K562 treated with DMSO at 1 percent for 12 hours (cell line): ENCODE data around the gene FAM47E. TPM values are rescaled to one million over a fixed set of nuclear protein-coding genes. Genes with fewer than 3 reads are reported as not detected.

Source experiments
- total RNA-seq: library from RNA; unstranded; fragments of 300-600 nt; gene quantifications from 2 replicates; pipeline ENCODE4 v1.2.3, GENCODE V29; 2022; ENCODE audit not compliant: insufficient read depth

The FAM47E gene
- 9.7 and 15.2 TPM in 2 replicates for total RNA-seq

GRCh38 chr4:76251441-76252270 lies at the start of gene FAM47E:
FAM47E (plus strand) TSS chr4:76251721; CDS start chr4:76251747, 26 bp downstream.

GRCh38 chr4:76213415-76214176 lies 37.9 kb upstream of the FAM47E start, which contains the start of gene SCARB2:
SCARB2 (minus strand) TSS chr4:76213824; CDS start chr4:76213543, 281 bp downstream.

GRCh38 chr4:76305971-76306881 lies 54.7 kb downstream of the FAM47E start, which contains the start of gene STBD1:
STBD1 (plus strand) TSS chr4:76306733; CDS start chr4:76306770, 37 bp downstream.

Other genes starting within 250 kb of the FAM47E start
- gene CXCL9, start 244.2 kb upstream of the FAM47E start, total RNA-seq = not detected in 2 replicates
- gene CXCL10, start 228.2 kb upstream of the FAM47E start, total RNA-seq = 4.0 and 10.2 TPM in 2 replicates
- 7.9 and 20.8 TPM in 2 replicates for gene CXCL11, start 215.7 kb upstream of the FAM47E start, total RNA-seq
- gene ART3, start 177.0 kb upstream of the FAM47E start, total RNA-seq = 1.2 TPM in 1 of 2 replicates, not detected in the other
- gene NUP54, start 103.3 kb upstream of the FAM47E start, total RNA-seq = 16.6 and 38.4 TPM in 2 replicates
- 14.1 and 43.7 TPM in 2 replicates for gene SCARB2, start 37.9 kb upstream of the FAM47E start, total RNA-seq
- 2.2 and 3.0 TPM in 2 replicates for gene STBD1, start 55.0 kb downstream of the FAM47E start, total RNA-seq
- not detected in 2 replicates for gene CCDC158, start 169.4 kb downstream of the FAM47E start, total RNA-seq
- gene SHROOM3, start 183.5 kb downstream of the FAM47E start, total RNA-seq = not detected in 2 replicates